GM18861 (cell line): ENCODE results near the gene PCNP.
"Not testable (repeated sequence)": the region's sequence is repeated elsewhere in the genome, so short reads cannot be mapped to it uniquely, and the experiment has no call there.

ENCODE experiments used
- ATAC-seq: cut with Tn5 transposase; IDR thresholded peaks from one replicate; pipeline ENCODE4 v1.9.1; 2021; ENCODE audit not compliant: unreplicated experiment

Gene PCNP, protein sequence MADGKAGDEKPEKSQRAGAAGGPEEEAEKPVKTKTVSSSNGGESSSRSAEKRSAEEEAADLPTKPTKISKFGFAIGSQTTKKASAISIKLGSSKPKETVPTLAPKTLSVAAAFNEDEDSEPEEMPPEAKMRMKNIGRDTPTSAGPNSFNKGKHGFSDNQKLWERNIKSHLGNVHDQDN

DNA sequence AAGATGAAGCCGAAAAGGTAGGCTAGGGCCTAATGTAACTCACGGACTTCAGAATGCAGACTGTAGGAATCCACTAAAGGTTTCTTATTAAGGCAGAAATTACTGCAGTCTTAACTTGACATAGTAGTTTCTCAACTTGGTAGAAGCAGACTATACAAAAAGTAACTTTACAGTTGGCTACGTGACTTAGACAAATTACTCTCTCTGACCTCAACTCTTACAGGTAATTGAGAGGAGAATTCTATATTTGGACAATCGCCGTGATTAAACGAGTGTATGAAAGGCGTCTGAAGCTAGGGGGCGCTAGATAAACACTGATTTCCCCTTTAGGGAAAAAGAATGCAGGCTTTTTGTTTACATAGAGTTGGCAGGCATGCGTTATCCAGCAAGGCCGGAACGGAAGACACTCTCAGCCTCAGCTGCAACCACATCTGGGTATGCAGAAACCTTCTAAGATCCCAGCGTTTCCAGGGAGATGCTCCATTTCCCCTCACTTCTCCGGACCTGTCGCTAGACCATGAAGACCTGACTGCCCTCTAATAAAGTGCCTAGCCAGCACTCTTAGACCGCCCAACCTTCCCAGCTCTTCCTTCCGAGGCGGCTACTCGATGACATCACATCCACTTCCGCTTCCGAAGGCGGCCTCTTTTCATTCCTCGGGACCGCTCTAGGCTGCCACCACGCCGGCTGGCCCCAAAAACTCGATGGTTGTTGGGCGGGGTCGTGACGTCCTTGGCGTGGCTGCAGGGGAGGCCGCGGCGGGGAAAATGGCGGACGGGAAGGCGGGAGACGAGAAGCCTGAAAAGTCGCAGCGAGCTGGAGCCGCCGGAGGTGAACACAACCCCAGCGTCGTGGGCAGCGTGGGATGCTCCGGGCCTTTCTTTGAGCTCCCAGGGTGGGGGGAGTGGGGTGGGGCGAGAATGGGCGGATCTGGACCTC, at the start of gene PCNP:
Gene PCNP, plus strand, starts transcription at position 732 of the 939 bp plus-strand sequence. Its CDS starts 36 bp downstream, at position 768.
- ATAC-seq, result peak; percentile 79

GRCh38 chr3:101527441-101527840, 46.5 kb upstream of the PCNP start:
- ATAC-seq, result no peak

DNA sequence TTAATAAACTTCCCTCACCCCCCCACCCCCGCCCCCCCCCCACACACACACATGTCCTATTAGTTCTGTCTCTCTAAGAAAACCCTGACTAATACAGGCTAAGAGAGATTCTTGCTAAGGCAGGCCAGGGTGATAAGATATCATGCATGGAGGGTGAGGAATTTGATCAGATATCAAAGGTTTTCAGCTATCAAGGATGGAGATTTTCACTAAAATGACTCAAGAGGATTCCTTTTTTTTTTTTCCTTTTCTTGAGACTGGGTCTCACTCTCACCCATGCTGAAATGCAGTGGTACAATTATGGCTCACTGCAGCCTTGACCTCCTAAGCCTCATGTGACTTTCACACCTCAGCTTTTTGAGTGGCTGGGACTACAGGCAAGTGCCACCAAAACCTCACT, 46.1 kb upstream of the PCNP start:
- ATAC-seq, result no peak

DNA sequence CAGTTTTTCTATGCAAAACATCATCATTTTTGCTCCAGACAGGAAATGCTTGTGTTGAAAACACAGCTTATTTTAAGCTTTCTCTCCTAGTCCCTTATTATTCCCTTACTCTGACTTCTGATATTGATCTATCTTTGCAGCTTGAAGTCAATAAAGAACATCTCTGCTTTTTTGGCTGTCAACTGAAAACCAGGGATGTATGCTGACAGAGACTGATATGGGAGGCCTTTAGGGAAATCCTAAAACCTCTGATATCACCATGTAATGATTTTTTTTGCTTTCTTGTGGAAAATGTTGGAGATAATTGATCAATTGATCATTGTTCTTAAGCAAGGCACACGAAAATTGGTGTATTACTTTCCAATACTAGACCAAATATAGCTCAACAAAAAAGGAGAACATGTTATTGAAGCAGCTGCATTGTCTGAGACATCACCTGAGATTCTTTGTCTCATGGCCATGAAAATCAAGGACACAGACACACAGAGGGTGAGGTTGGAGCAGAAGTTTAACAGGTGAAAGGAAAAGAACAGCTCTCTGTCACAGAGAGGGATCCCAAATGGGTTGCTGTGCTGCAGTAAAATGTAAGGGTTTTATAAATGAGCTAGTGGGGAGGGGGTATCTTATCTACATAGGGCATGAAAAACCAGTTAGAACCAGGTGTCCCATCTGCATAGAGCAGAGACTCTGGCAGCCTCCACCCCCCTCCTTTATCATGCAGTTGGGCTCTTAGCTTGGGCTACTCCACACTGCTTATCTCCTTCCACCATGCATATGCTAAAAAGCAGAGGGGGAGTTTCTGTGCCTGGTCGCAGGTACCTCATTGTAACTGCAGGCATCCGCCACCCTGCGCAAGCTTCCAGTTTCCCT, 43.9 kb upstream of the PCNP start:
- no peak for ATAC-seq

DNA sequence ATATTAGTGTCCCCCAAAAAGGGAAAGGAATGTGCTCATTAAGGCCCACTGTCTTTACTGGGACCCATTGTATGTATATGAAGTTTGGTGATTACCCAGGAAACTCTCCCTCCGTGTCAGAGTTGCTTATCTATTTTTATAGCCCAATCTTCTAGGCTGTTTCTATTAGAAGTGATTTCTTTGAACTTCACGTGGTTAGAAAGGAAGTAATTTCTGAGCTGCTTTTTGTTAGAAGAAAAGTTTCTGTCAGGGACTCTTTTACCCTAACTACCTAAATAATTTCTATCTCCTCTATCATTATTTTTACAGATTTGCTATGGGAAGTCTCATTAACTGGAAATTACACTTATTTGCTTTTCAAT, 43.3 kb upstream of the PCNP start:
- ATAC-seq, result no peak

DNA sequence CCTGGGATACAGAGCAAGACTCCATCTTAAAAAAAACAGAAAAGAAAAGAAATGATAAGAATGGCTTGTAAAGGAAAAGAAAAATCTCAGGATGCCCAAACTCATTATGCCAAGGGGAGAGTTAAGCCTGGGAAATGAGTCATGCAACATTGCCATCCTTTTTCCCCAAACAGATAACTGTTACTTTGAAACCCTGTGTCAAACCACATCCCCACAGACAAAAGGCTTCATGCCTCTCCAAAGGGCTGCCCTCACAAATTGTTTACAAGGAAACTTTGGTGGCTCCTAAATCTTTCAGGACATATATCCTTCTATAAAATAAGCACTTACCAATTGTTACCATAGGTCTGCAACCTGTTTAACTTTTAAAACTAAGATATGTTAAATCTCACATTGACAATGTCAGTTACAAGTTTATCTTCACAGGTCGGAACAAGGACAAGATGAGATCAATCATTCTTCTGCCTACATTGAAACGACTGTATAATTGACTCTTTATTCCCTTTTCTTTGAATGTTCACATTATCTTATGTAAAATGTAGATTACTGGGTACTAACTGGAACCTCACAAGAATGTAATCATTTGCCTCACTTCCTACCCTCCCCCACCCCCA, 42.4 kb upstream of the PCNP start:
- no peak for ATAC-seq

GRCh38 chr3:101532783-101533602, 41.0 kb upstream of the PCNP start:
- no peak for ATAC-seq

DNA sequence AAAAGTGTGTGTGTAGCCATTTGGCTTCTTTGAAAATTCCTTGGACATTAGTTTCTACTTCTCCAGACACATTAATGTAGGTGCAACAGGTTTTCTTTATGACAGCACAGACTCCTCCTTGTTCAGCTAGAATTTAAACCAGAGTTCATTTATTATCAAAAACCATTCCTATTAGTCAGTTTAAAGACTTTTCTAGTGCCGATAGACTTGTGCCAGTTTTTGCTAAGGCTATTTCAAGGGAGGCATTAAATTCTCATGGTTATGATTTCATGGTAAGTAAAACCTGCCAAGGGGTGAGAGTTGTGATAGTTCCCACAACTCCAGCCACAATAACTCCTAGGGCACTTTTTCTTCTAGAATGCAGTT, 40.4 kb upstream of the PCNP start:
- ATAC-seq, result no peak

DNA sequence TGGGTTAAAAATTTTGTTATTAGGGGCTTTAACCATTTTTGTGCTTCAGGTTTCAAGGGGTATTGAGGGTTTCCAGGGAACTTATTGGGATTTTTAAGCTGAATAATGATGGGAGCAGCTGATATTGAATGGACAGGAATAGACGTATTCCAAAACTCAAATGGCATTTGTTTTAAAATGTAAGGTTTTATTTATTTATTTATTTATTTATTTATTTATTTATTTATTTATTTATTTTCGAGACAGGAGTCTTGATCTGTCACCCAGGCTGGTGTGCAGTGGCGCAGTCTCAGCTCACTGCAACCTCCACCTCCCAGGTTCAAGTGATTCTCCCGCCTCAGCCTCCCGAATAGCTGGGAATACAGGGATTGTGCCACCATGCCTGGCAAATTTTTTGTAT, 38.8 kb upstream of the PCNP start:
- ATAC-seq, result no peak

DNA sequence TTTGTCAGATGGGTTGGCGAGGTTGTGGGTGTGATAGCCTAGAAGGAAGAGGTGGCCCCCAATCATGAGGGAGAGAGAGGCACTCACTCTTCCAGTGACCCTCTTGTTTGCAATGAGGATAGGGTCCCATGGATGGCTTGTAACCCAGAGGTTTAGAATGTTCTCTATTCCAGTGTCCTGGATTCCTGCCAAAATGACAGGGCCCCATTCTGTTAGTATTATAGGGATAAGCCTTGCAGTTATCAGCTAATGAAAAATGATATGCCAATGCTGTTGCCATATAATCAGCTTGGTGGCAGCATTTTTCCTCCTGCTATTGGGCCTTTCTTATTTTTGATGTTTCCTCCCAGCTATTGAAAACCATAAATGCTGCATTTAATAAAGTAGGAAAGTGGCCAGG, 37.7 kb upstream of the PCNP start:
- no peak for ATAC-seq

- ATAC-seq, result not testable (repeated sequence)
Measured at GRCh38 chr3:101536955-101537354, 37.0 kb upstream of the PCNP start.

DNA sequence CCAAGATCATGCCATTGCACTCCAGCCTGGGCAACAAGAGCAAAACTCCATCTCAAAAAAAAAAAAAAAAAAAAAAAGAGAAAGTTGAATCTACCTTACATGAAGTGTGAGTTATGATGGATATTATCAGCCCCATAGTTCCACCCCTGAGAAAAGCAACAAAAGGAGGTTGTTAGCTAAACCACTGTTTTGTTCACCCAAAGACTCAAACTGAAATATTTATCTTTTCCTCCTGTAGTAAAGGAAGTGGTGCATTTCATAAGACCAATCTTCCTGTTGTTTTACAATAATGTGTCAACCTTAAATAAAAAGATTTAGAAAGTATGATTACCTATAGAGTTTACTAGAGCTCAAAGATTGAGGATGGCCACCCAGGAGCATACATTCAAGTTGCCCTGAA, 31.0 kb upstream of the PCNP start:
- no peak for ATAC-seq

- no peak for ATAC-seq
Measured at GRCh38 chr3:101544161-101544850, 29.7 kb upstream of the PCNP start.

DNA sequence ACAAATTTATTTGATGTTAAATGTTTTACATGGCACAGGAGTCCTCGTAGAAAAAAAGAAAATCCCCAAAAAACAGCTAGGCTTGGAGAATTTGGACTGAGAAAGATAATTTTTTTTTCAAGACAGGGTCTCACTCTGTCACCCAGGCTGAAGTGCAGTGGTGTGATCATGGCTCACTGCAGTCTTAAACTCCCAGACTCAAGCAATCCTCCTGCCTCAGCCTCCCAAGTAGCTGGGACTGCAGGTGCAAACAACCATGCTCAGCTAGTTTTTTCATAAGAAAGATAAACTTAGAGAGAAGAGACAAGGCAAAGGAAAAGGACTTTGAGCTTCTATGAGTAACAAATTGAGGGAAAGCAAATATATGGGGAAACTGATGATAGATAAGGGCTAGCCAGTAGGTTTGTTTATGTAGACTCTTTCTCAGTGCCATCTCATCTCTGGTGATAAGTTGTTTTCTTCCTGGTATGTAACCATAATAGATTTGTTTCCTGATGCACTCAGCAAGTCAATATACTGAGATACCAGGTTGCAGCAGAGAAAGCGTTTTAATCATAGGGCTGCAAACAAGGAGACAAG, 25.4 kb upstream of the PCNP start:
- no peak for ATAC-seq

DNA sequence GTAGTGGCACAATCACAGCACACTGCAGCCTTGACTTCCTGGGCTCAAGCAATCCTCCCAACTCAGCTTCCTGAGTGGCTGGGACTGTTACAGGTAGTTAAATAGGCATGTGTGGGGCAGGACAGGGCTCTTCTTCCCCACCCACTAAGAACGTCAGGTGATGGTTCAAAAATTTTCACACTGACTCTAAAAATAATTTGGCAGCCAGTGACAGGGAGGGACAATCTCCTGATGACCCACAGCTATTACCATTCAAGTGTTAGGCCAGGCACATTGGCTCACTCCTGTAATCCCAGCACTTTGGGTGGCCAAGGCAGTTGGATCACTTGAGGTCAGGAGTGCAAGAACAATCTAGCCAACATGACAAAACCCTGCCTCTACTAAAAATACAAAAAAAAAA, 24.5 kb upstream of the PCNP start:
- ATAC-seq, result no peak

DNA sequence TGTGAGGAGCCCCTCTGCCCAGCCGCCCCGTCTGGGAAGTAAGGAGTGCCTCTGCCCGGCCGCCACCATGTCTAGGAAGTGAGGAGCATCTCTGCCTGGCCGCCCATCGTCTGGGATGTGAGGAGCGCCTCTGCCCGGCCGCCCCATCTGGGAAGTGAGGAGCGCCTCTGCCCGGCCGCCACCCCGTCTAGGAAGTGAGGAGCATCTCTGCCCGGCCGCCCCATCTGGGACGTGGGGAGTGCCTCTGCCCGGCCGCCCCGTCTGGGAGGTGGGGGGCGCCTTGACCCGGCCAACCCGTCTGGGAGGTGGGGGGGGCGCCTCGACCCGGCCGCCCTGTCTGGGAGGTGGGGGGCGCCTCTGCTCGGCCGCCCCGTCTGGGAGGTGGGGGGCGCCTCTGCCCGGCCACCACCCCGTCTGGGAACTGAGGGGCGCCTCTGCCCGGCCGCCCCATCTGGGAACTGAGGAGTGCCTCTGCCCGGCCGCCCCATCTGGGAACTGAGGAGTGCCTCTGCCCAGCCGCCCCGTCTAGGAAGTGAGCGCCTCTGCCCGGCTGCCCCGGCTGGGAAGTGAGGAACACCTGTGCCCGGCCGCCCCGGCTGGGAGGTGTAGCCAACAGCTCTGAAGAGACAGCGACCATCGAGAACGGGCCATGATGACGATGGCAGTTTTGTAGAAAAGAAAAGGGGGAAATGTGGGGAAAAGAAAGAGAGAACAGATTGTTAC, 22.5 kb upstream of the PCNP start:
- ATAC-seq, result not testable (repeated sequence)

GRCh38 chr3:101553381-101553780, 20.6 kb upstream of the PCNP start:
- not testable (repeated sequence) for ATAC-seq

DNA sequence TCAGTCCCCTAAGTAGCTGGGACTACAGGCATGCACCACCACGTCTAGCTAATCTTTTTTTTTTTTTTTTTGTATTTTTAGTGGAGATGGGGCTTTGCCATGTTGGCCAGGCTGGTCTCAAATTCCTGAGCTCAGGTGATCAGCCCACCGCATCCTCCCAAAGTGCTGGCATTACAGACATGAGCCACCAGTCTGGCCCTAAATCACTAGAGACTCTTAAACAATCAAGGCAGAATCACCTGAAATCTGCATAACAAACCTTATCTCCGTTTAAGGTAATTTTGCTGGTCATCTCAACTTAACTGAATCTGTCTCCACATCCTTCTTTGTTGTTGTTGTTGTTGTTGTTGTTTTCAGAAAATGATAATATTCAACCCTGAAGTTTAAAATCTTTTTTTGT, 17.9 kb upstream of the PCNP start:
- no peak for ATAC-seq
